ENCODE data around the gene PITPNB. TPM values are rescaled to one million over a fixed set of nuclear protein-coding genes. Genes with fewer than 3 reads are reported as not detected.
A peak's percentile ranks its signal among the peaks of the same experiment; 100 is the strongest.

PITPNB gene
- total RNA-seq, 3 donors from 2014 or later = 41.1 to 49.2 (median 47.5) TPM

DNA sequence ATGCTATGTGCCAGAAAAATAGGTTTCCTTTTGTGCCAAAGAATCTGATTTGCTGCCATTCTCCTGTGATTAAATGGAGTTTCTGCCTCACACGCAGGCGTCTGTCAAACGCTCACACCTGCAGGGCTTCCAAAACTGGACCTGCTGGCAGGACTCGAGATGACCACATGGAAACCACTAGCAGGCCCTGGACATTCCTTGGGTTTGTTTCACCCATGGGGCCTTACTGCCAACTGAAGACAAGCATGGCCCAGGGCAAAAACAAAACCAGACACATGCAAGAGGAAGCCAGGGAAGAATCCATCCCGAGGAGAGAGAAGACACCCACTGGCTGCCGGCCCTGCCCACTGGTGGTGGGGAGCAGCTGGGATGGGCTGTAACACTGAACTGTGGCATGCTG is 61.6 kb downstream of the PITPNB start:
- H3K36me3 ChIP-seq = no peaks in the 10 kb centered on the region
- peak overlapping the region in 1 of 2 donors; percentile 4 for H3K27ac ChIP-seq
- no peaks in the 10 kb centered on the region for H3K27me3 ChIP-seq
- no peak overlapping the region for H3K4me3 ChIP-seq
- no peak for TF ChIP-seq POLR2A (IDR thresholded peaks at IDR 0.05)
- no peak for TF ChIP-seq POLR2AphosphoS5 (IDR thresholded peaks at IDR 0.05)
- TF ChIP-seq, protein P1, sequence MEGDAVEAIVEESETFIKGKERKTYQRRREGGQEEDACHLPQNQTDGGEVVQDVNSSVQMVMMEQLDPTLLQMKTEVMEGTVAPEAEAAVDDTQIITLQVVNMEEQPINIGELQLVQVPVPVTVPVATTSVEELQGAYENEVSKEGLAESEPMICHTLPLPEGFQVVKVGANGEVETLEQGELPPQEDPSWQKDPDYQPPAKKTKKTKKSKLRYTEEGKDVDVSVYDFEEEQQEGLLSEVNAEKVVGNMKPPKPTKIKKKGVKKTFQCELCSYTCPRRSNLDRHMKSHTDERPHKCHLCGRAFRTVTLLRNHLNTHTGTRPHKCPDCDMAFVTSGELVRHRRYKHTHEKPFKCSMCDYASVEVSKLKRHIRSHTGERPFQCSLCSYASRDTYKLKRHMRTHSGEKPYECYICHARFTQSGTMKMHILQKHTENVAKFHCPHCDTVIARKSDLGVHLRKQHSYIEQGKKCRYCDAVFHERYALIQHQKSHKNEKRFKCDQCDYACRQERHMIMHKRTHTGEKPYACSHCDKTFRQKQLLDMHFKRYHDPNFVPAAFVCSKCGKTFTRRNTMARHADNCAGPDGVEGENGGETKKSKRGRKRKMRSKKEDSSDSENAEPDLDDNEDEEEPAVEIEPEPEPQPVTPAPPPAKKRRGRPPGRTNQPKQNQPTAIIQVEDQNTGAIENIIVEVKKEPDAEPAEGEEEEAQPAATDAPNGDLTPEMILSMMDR (IDR thresholded peaks at IDR 0.05) = no peak
- no peaks in the 10 kb centered on the region for H3K4me1 ChIP-seq
- no peaks in the 10 kb centered on the region for H3K9me3 ChIP-seq
- DNase-seq (ENCODE audit: low spot score in 2 of 2) = no peak
- intact Hi-C loops (cut with DNase I; ENCODE audit: low total_unique reads) = no loop called here

DNA sequence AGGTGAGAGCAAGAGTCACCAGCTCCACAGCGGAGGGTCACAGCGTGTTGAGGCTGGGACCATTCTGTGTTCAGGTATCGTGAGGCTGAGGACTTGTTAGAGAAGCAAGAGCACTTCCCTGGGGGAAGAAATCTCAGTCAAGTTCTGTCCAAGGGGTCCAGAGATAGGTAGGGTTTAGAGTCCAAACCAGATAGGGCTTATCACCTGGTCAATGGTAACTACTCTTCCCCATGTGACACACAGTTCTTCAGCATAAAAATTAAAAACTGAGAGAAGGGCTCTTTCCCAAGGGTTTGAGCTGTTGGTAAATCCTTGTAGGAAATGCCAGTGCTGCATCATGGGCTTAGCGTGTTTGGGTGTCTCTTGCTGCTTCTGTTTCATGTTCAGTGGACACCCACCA is 62.7 kb downstream of the PITPNB start:
- H3K27me3 ChIP-seq = no peaks in the 10 kb centered on the region
- no peaks in the 10 kb centered on the region for H3K9me3 ChIP-seq
- H3K27ac ChIP-seq = no peak overlapping the region
- no peak for DNase-seq (ENCODE audit: low spot score in 2 of 2)
- intact Hi-C loops (cut with DNase I; ENCODE audit: low total_unique reads) = no loop called here
- H3K4me1 ChIP-seq = no peaks in the 10 kb centered on the region
- H3K4me3 ChIP-seq = no peak overlapping the region
- TF ChIP-seq, protein P1 (IDR thresholded peaks at IDR 0.05) = no peak
- TF ChIP-seq POLR2A (IDR thresholded peaks at IDR 0.05) = no peak
- TF ChIP-seq POLR2AphosphoS5 (IDR thresholded peaks at IDR 0.05) = no peak
- no peaks in the 10 kb centered on the region for H3K36me3 ChIP-seq

DNA sequence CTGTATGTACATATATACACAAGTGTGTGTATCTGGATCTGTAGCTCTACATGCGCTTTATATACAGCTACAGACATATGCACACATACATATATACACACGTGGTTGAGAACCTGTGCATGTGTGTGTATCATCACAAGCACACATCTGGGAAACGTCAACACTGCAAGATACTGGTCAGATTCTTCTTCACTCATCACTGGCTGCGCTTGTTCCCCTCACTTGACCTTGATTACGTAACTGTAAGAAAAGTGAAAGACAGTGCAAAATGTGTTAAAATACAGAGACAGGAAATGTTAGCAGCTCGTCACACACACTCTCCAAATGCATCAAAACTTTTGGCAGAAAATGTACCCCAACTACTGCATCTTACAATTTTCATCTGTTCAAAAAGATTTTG is 65.6 kb downstream of the PITPNB start:
- Histone ChIP-seq H3K4me1 (peaks cover 3 to 11% of the 10 kb centered on the region in 2 donors), H3K36me3 (no peaks in the 10 kb centered on the region), H3K4me3 (no peak overlapping the region), H3K9me3 (no peaks in the 10 kb centered on the region), H3K27ac (no peak overlapping the region), H3K27me3 (no peaks in the 10 kb centered on the region)
- intact Hi-C loops (cut with DNase I; ENCODE audit: low total_unique reads) = no loop called here
- TF ChIP-seq POLR2A (IDR thresholded peaks at IDR 0.05) = no peak
- TF ChIP-seq POLR2AphosphoS5 (IDR thresholded peaks at IDR 0.05) = peak in 1 of 3 donors; percentile 17
- DNase-seq (ENCODE audit: low spot score in 2 of 2) = no peak

DNA sequence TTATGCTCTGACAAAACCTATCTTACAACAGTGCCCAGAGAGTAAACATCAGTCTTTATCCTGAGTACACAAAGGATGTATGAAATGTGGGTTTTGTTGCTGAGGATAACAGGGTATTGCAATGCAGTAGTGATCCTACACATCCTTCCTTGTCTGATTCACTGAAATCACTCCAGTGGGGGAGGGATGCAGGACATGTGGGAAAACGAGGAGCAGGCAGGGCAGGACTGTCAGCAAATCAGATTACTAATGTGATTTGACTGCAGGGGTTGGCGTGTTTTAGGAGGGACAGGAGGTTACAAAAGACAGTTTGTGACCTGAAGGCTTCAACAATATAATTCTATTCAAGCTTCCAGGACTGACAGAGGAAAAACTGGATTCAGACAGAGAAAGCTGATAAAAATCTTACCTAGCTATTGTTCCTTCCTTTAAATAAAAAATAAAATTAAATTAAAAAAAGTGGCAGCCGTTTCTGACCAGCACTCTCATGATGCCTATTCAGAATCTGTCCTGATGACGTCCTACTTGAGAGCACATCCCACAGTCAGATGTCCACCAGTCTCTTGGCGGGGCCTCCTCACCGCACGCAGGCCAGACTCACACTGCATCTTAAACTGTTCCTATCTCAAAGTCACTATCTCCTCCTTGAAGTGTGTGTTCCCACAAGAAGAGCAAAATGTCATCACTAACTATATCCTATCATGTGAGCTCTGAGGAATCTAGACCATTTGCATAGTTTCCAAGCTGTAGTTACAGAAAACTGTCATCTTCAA is 66.9 kb downstream of the PITPNB start:
- Histone ChIP-seq H3K27ac (no peak overlapping the region), H3K9me3 (no peaks in the 10 kb centered on the region), H3K4me1 (peaks cover 3 to 11% of the 10 kb centered on the region in 2 donors), H3K27me3 (no peaks in the 10 kb centered on the region), H3K4me3 (no peak overlapping the region), H3K36me3 (no peaks in the 10 kb centered on the region)
- DNase-seq (ENCODE audit: low spot score in 2 of 2) = no peak
- intact Hi-C loops (cut with DNase I; ENCODE audit: low total_unique reads) = no loop called here
- TF ChIP-seq POLR2AphosphoS5 (IDR thresholded peaks at IDR 0.05) (no peak), POLR2A (IDR thresholded peaks at IDR 0.05) (no peak)
- TF ChIP-seq, protein P1 (IDR thresholded peaks at IDR 0.05) = no peak

DNA sequence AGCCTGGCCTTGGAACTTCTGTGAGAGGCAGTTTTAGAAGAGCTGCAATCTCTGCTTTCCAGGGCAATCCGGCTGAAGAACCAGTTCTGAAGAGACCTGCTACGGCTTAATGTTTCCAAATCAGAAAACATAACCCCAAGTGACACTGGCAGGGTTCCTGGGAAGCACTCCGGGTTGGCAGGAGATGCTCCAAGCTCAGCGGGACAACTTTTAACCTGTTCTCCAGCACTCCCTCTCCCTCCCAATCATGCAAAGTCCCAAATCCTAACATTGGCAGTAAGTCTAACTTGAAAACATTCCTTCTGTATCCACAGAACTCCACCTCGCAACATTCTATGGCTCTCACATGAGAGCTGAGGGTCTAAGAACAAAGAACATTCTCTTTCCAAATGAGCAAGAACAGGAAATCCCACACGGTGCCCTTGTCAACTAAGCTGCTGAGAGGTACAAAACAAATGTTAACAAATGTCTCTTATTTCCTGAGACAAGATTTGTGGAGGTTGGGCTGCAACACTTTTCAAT is 69.0 kb downstream of the PITPNB start:
- H3K27me3 ChIP-seq = no peaks in the 10 kb centered on the region
- TF ChIP-seq, protein P1 (IDR thresholded peaks at IDR 0.05) = no peak
- no peak for TF ChIP-seq POLR2AphosphoS5 (IDR thresholded peaks at IDR 0.05)
- DNase-seq (ENCODE audit: low spot score in 2 of 2) = peak in 1 of 2 donors; percentile 32
- intact Hi-C loops (cut with DNase I; ENCODE audit: low total_unique reads) = no loop called here
- peaks cover 3 to 11% of the 10 kb centered on the region in 2 donors for H3K4me1 ChIP-seq
- no peak overlapping the region for H3K4me3 ChIP-seq
- no peaks in the 10 kb centered on the region for H3K9me3 ChIP-seq
- no peaks in the 10 kb centered on the region for H3K36me3 ChIP-seq
- peak overlapping the region; percentile 33 to 63 for H3K27ac ChIP-seq

Measured in breast epithelium (tissue), 4 donors.